Regular cardiac myocyte (primary cell): ENCODE results near the gene MED16. TPM values are rescaled to one million over a fixed set of nuclear protein-coding genes. Genes with fewer than 3 reads are reported as not detected.

Source experiments
- total RNA-seq: library from RNA; depleted of rRNA; stranded (reverse); fragments of >200 nt; gene quantifications from 2 replicates; pipeline ENCODE4 v1.2.3, GENCODE V29; 2014

MED16 gene
- total RNA-seq, result 19.2 and 21.3 TPM in 2 replicates

GRCh38 chr19:892894-893689, at the start of gene MED16, which contains the start of gene RNU6-9:
Gene MED16 (minus strand): TSS chr19:893187. CDS start chr19:891131, 2,056 bp downstream.
Gene RNU6-9 (plus strand): TSS chr19:893484.

DNA sequence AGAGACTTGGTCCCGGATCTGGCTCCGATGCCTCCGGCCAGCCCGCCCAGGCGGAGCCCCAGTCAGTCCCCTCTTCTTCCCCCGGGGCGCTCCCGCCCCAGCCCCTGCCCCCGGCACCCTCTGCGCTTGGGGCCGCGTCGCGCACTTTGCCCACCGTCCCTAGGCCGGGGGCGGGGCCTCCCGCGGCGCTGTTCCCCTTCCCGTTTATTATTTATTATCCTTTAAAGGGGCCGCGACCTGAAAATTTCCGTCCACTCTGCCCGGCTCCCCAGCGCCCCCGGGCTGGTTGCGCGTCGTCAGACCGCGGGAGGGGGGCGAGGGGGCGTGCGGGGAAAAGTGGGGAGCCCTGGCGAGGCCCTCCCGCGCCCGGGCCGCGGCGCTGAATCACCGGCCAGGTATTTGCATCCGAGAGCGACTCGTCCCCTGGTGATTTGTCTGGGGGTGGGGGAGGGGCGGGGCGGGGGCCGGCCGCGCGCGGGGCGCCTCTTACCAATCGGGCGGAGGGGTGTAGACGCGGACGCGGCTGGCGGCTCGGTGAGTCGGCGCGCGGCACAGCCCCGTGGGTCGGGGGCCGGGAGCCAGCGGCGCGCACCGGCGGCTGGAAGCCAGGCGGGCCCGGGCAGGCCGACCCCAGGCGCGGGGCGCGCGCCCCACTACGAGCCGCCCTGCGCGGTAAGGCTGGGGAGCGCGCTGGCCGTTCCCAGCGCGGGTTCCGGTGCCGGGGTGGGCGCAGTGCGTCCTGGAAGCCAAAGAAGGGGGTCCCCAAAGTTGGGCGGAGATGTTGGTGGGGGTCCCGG, 32.7 kb upstream of the MED16 start, which contains the start of gene ARID3A:
Gene ARID3A (plus strand): TSS at position 510 of the 797 bp plus-strand sequence. CDS start 3,494 bp downstream, outside the sequence.

GRCh38 chr19:917323-918151, 24.6 kb upstream of the MED16 start, which contains the start of gene KISS1R:
Gene KISS1R (plus strand): TSS chr19:917333. CDS start chr19:917503, 170 bp downstream.

GRCh38 chr19:913080-913748, 20.2 kb upstream of the MED16 start, which contains the start of gene R3HDM4:
Gene R3HDM4 (minus strand): TSS chr19:913219. CDS start chr19:913157, 62 bp downstream.

GRCh38 chr19:858868-859843, 33.8 kb downstream of the MED16 start, which contains the start of gene CFD:
Gene CFD (plus strand): TSS chr19:859664. CDS start chr19:859690, 26 bp downstream.

DNA sequence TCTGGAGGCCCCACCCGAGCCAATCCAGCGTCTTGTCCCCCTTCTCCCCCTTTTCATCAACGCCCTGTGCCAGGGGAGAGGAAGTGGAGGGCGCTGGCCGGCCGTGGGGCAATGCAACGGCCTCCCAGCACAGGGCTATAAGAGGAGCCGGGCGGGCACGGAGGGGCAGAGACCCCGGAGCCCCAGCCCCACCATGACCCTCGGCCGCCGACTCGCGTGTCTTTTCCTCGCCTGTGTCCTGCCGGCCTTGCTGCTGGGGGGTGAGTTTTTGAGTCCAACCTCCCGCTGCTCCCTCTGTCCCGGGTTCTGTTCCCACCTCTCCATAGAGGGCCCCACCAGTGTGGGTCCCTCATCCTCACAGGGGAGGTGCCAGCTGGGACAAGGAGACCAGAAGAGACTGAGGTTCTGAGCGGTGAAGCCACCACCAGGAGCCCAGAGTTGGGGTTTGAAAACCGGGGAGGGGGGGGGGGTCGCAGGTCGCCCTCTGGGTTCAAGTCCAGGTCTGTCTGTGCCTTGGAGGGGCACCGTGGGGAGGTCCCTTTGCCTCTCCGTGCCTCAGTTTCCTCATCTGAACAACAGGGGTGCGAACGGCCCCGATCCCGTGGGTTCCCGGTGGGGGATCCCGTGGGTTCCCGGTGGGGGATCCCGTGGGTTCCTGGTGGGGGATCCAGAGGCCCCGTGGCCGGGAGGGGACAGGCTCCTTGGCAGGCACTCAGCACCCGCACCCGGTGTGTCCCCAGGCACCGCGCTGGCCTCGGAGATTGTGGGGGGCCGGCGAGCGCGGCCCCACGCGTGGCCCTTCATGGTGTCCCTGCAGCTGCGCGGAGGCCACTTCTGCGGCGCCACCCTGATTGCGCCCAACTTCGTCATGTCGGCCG, 40.6 kb downstream of the MED16 start, which contains the start of gene ELANE:
Gene ELANE (plus strand): TSS at position 168 of the 878 bp plus-strand sequence. CDS start 26 bp downstream, at position 194.

DNA sequence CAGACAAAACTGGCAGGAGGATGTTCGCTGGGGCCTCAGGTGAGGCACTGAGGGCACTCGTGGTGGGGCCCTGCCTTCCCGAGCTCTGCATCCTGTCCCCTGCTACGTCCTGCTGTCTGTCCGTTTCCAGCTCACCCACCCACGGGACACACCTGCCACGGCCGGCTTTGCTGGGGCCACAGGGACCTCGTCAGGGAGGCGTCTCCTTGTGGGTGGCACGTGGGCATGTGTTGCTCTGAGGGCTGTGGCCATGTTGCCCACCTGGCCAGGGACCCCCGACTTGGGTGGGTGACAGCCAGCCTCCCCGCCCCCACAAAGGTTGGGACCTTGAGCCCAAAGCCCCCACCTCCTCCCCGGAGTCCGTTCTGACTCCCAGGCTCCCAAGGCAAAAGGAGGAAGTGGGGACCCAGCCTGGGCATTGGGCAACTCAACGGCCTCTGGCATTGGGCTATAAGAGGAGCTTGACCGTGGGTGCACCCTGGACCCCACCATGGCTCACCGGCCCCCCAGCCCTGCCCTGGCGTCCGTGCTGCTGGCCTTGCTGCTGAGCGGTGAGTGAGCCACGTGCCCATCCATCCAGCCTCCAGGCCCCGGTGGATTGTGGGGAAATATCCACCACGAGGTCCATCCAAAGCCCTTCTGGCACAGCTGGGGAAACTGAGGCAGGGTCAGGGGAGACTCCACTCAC, 52.3 kb downstream of the MED16 start, which contains the start of gene PRTN3:
Gene PRTN3 (plus strand): TSS at position 481 of the 688 bp plus-strand sequence. CDS start 10 bp downstream, at position 491.

GRCh38 chr19:827710-828321, 65.2 kb downstream of the MED16 start, which contains the start of gene AZU1:
Gene AZU1 (plus strand): TSS chr19:827837. CDS start chr19:827847, 10 bp downstream.

GRCh38 chr19:821825-822503, 71.0 kb downstream of the MED16 start, which contains the start of gene PLPPR3:
Gene PLPPR3 (minus strand): TSS chr19:821955. CDS start chr19:821559, 396 bp downstream.

Other genes with a start within 250 kb of the MED16 start
- 22.0 and 32.0 TPM in 2 replicates for gene RNF126, start 230.0 kb downstream of the MED16 start, total RNA-seq
- 52.0 and 68.5 TPM in 2 replicates for gene FSTL3, start 216.8 kb downstream of the MED16 start, total RNA-seq
- gene PRSS57, start 197.7 kb downstream of the MED16 start, total RNA-seq, result not detected in 2 replicates
- gene PALM, start 184.3 kb downstream of the MED16 start, total RNA-seq, result 3.8 and 13.8 TPM in 2 replicates
- 0.19 and 0.85 TPM in 2 replicates for gene MISP, start 142.1 kb downstream of the MED16 start, total RNA-seq
- 56.9 and 163 TPM in 2 replicates for gene PTBP1, start 95.7 kb downstream of the MED16 start, total RNA-seq
- gene PLPPR3, start 71.2 kb downstream of the MED16 start, total RNA-seq, result 0.56 TPM in 1 of 2 replicates, not detected in the other
- not detected in 2 replicates for gene AZU1, start 65.3 kb downstream of the MED16 start, total RNA-seq
- not detected in 2 replicates for gene PRTN3, start 52.2 kb downstream of the MED16 start, total RNA-seq
- not detected in 2 replicates for gene ELANE, start 40.9 kb downstream of the MED16 start, total RNA-seq
- gene CFD, start 33.5 kb downstream of the MED16 start, total RNA-seq, result 0.38 and 4.5 TPM in 2 replicates
- not detected in 2 replicates for gene RNU6-9, start 297 bp upstream of the MED16 start, total RNA-seq
- 18.3 and 18.4 TPM in 2 replicates for gene R3HDM4, start 20.0 kb upstream of the MED16 start, total RNA-seq
- 0.28 TPM in 1 of 2 replicates, not detected in the other for gene KISS1R, start 24.1 kb upstream of the MED16 start, total RNA-seq
- gene ARID3A, start 32.8 kb upstream of the MED16 start, total RNA-seq, result 12.7 and 15.1 TPM in 2 replicates
- 36.1 and 64.8 TPM in 2 replicates for gene WDR18, start 91.2 kb upstream of the MED16 start, total RNA-seq
- under 0.01 TPM in 2 replicates for gene GRIN3B, start 107.2 kb upstream of the MED16 start, total RNA-seq
- gene TMEM259, start 127.9 kb upstream of the MED16 start, total RNA-seq, result 65.7 and 95.7 TPM in 2 replicates
- gene RNU6-2, start 128.3 kb upstream of the MED16 start, total RNA-seq, result not detected in 2 replicates
- gene CNN2, start 133.4 kb upstream of the MED16 start, total RNA-seq, result 141 and 167 TPM in 2 replicates
- 5.0 and 5.9 TPM in 2 replicates for gene ABCA7, start 146.9 kb upstream of the MED16 start, total RNA-seq
- 1.7 and 2.0 TPM in 2 replicates for gene ARHGAP45, start 174.0 kb upstream of the MED16 start, total RNA-seq
- gene POLR2E, start 202.2 kb upstream of the MED16 start, total RNA-seq, result 42.8 and 90.5 TPM in 2 replicates
- gene GPX4, start 210.8 kb upstream of the MED16 start, total RNA-seq, result 187 and 281 TPM in 2 replicates